ENCODE data around the gene POLR2E. TPM values are rescaled to one million over a fixed set of nuclear protein-coding genes. Genes with fewer than 3 reads are reported as not detected.

The POLR2E gene
- total RNA-seq, 1 experiment from 2014 or later, result 281 TPM

DNA sequence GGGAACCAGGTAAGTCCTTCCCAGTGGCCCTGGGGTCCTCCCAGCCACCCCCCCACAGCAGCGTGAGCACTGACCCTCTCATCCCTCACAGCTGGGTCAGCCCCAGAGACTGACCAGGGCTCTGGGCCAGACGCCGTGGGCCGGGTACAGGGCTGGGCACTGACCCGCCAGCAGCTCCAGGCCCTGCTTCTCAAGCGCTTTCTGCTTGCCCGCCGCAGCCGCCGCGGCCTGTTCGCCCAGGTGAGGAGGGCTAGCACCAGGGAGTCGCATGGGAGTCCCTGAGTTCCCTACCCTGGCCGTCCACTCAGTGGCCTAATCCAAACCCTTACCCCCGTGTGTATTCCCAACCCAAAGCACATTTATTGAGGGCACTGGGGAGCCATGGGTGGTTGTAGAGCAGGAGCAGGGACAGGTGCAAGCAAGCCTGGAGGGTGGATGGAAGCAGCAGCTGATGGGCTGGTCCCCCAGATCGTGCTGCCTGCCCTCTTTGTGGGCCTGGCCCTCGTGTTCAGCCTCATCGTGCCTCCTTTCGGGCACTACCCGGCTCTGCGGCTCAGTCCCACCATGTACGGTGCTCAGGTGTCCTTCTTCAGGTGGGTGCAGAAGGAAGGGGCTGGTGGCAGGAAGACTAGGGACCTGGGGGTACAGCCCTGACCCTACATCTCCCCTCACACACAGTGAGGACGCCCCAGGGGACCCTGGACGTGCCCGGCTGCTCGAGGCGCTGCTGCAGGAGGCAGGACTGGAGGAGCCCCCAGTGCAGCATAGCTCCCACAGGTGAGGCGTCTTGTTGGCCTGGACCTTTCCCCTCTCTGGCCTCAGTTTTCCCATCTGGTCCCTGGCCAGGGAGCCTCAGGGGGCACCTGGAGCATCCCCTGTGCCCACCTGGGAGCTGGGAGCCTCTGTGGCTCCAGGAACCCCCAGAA, 40.8 kb downstream of the POLR2E start:
- peaks cover 2 to 4% of the 10 kb centered on the region in 2 experiments; a peak in 3 of 4 replicates for H3K36me3 ChIP-seq (ENCODE audit: control insufficient read depth in 1 of 2, insufficient read depth in 2 of 2, low read length in 2 of 2)
- TF ChIP-seq POLR2A (IDR thresholded peaks at IDR 0.05; ENCODE audit: borderline replicate concordance, extremely low read depth, insufficient read depth, insufficient read length) (no peak), POLR2AphosphoS5 (IDR thresholded peaks at IDR 0.05; ENCODE audit: low read depth, low read length) (no peak), EZH2phosphoT487 (IDR thresholded peaks at IDR 0.05; ENCODE audit: borderline replicate concordance) (no peak), ZNF274 (IDR thresholded peaks at IDR 0.05; ENCODE audit: low read depth, low read length) (no peak), SIN3A (IDR thresholded peaks at IDR 0.05; ENCODE audit: low read depth) (no peak), CEBPB (IDR thresholded peaks at IDR 0.05; ENCODE audit: low read depth) (no peak), REST (IDR thresholded peaks at IDR 0.05; ENCODE audit: low read depth) (no peak)
- TF ChIP-seq, protein P1, sequence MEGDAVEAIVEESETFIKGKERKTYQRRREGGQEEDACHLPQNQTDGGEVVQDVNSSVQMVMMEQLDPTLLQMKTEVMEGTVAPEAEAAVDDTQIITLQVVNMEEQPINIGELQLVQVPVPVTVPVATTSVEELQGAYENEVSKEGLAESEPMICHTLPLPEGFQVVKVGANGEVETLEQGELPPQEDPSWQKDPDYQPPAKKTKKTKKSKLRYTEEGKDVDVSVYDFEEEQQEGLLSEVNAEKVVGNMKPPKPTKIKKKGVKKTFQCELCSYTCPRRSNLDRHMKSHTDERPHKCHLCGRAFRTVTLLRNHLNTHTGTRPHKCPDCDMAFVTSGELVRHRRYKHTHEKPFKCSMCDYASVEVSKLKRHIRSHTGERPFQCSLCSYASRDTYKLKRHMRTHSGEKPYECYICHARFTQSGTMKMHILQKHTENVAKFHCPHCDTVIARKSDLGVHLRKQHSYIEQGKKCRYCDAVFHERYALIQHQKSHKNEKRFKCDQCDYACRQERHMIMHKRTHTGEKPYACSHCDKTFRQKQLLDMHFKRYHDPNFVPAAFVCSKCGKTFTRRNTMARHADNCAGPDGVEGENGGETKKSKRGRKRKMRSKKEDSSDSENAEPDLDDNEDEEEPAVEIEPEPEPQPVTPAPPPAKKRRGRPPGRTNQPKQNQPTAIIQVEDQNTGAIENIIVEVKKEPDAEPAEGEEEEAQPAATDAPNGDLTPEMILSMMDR (IDR thresholded peaks at IDR 0.05 in 2 of 3, conservative IDR thresholded peaks at IDR 0.05 in 1 of 3; ENCODE audit: borderline replicate concordance in 1 of 3, insufficient read depth in 1 of 3, low read depth in 2 of 3, low read length in 2 of 3), result no peak
- no peak overlapping the region for H3K4me3 ChIP-seq (replicated peaks in 1 of 2; ENCODE audit: low read depth in 1 of 2, low read length in 2 of 2)
- DNase-seq (ENCODE audit: low read depth, low spot score) (no peak), ATAC-seq (no peak)
- H4K20me1 ChIP-seq (ENCODE audit: insufficient read depth), result no peaks in the 10 kb centered on the region
- intact Hi-C loops (cut with micrococcal nuclease), result no loop called here
- no peaks in the 10 kb centered on the region for H3K9me2 ChIP-seq (ENCODE audit: insufficient read depth)
- no peak overlapping the region for H3K4me2 ChIP-seq (ENCODE audit: low read length)
- CTCF ChIA-PET, result interaction anchor here (1.3 kb wide), 1 partner anchor 11 kb away, joined by 3 read pairs; no protein-coding TSS in a partner anchor
- H3K79me2 ChIP-seq (ENCODE audit: insufficient read depth, low read length), result no peaks in the 10 kb centered on the region
- BruUV-seq (replicated peaks), result no TSS peak
- peaks cover 0 to 13% of the 10 kb centered on the region in 2 experiments; a peak in 3 of 4 replicates for H3K4me1 ChIP-seq (ENCODE audit: control insufficient read depth in 1 of 2, insufficient read depth in 2 of 2, low read length in 2 of 2)
- H3K9me3 ChIP-seq (ENCODE audit: control insufficient read depth in 1 of 2, insufficient read depth in 1 of 2, low read depth in 1 of 2, low read length in 2 of 2), result no peaks in the 10 kb centered on the region
- H3K27ac ChIP-seq (ENCODE audit: low read depth, low read length), result no peak overlapping the region
- POLR2A ChIA-PET, result interaction anchor here (1.6 kb wide), 1 partner anchor 10 kb away, joined by 4 read pairs; no protein-coding TSS in a partner anchor
- H3K27me3 ChIP-seq (ENCODE audit: insufficient read depth, low read length), result no peaks in the 10 kb centered on the region
- H3K9ac ChIP-seq (ENCODE audit: low read length), result no peak overlapping the region
- H2AFZ ChIP-seq (ENCODE audit: low read depth, low read length, poor library complexity, severe bottlenecking), result no peak overlapping the region
- RAD21 ChIA-PET (ENCODE audit: low non-redundant PET in 1 of 2, low total read pairs in 2 of 2, uncharacterized antibody in 2 of 2, unreplicated experiment in 2 of 2), result no interaction called here
